Neuron (in vitro differentiated cells): ENCODE results near the gene CD81.

Experiments
- H2AFZ ChIP-seq: one replicate; pipeline ENCODE4 v1.6.1; 2013; ENCODE audit warnings: low read depth, mild to moderate bottlenecking, inconsistent platforms, low read length, moderate library complexity
- H3K27me3 ChIP-seq: one replicate; pipeline ENCODE4 v1.6.1; 2013; ENCODE audit warnings: low read length; ENCODE audit not compliant: insufficient read depth
- H3K36me3 ChIP-seq: one replicate; pipeline ENCODE4 v1.6.1; 2013; ENCODE audit warnings: low read length; ENCODE audit not compliant: insufficient read depth
- H3K4me1 ChIP-seq: one replicate; pipeline ENCODE4 v1.6.1; 2013; ENCODE audit warnings: low read length; ENCODE audit not compliant: insufficient read depth
- H3K4me3 ChIP-seq: 2 replicates; pipeline ENCODE4 v1.5.1; 2013; ENCODE audit warnings: mild to moderate bottlenecking, low read length, moderate library complexity
- H3K9me3 ChIP-seq: one replicate; pipeline ENCODE4 v1.6.1; 2013; ENCODE audit warnings: low read length

CD81 gene

DNA sequence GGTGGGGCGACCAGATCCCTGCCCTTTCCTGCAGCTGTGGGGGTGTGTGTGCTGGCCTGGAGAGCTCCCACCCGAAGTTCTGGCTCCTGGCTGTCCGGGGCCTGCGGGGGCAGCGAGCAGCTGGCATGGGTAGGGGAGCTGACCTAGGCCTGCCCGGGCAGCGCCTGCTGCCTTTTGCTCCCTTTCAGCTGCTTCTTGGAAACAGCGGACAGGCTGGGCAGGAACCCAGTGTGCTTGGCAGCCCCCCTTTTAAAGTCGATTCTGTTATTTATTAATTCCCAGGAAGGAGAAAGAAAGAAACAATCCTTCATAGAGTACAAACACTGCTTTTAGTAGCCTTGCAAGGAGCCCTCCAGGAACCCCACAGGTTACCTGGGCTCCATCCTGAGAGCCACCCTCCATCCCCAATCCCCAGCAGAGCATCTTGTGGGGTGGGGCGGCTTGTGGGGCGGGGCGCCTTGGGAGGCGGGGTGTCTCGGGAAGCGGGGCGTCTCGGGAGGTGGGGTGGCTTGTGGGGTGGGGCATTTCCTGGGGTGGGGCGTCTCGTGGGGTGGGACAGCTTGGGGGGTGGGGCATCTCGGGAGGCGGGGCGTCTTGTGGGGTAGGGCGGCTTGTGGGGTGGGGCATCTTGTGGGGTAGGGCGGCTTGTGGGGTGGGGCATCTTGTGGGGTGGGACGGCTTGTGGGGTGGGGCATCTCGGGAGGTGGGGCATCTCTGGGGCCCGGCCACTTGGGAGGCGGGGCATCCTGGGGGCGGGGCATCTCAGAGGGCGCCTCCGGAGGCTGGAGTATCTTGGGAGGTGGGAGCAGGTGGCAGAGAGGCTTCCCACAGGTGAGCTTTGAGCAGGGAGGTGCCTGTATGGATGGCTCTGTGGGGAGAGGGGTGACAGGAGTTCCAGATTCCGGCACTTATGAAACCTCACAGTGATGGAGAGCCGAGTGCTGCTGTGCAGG, 7.0 kb downstream of the CD81 start:
- H3K4me3 ChIP-seq = no peak overlapping the region
- peaks cover 25% of the 10 kb centered on the region for H3K4me1 ChIP-seq
- no peak overlapping the region for H2AFZ ChIP-seq
- H3K36me3 ChIP-seq = peaks cover 25% of the 10 kb centered on the region
- H3K27me3 ChIP-seq = no peaks in the 10 kb centered on the region
- H3K9me3 ChIP-seq = peaks cover 7% of the 10 kb centered on the region

DNA sequence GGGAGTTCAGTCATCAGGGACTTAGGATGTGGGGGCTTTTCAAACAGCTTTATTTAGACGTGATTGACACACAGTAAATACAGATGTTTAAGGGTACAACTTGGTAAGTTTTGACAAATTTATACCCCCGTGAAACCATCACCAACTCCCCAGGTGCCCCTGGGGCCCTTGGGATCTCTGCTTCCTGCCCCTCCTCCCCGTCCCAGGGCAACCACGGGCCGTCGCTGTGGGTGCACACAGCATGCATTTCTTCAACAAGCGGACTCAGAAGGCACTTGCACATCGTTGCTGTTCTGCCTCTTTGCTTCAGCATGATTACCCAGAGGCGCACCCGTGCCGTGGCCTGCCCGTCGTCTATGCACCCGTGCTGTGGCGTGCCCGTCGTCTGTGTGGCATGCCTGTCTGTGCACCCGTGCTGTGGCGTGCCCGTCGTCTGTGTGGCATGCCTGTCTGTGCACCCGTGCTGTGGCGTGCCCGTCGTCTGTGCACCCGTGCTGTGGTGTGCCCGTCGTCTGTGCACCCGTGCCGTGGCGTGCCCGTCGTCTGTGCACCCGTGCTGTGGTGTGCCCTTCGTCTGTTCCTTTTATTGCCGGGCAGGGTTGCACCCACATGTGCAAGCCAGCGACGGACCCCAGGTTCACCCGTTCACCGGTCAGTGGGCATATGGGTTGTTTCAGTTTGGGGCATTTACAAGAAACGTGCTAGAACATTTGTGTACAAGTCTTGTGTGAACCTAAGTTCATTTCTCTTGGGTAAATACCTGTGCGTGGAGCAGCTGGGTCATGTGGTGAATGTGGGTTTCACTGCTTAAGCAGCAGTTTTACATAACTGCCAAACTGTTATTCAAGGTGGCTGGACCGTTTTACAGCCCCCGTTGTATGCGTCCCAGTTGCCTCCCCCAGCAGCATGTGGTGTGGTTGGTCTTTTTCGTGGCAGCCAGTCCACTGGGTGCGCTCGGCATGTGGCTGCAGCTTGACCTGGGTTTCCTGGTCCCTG, 8.3 kb downstream of the CD81 start:
- Histone ChIP-seq H2AFZ (no peak overlapping the region), H3K27me3 (no peaks in the 10 kb centered on the region), H3K36me3 (peaks cover 18% of the 10 kb centered on the region), H3K9me3 (peaks cover 5% of the 10 kb centered on the region), H3K4me3 (no peak overlapping the region), H3K4me1 (peaks cover 26% of the 10 kb centered on the region)

DNA sequence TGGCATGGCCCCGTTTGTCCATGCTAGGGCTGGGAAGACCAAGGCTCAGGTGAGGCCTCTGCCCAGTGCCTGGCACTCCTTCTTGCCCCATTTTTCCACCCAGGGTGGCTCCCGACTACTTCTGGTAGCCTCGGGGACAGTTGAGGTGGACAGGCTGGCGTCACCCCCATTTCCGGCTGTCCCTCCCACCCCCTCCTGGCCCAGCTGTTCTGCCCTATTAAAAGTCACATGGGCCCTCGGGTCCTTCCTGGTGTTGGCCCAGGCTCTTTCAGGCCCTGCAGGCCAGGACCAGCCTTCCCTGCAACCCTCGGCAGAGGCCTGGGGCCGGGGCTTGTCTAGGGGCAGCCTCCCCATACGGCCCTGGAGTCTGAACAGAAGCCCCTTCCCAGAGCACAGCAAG, 9.5 kb downstream of the CD81 start:
- Histone ChIP-seq H3K4me1 (peaks cover 26% of the 10 kb centered on the region), H3K9me3 (no peaks in the 10 kb centered on the region), H2AFZ (no peak overlapping the region), H3K4me3 (no peak overlapping the region), H3K36me3 (peaks cover 12% of the 10 kb centered on the region), H3K27me3 (no peaks in the 10 kb centered on the region)

DNA sequence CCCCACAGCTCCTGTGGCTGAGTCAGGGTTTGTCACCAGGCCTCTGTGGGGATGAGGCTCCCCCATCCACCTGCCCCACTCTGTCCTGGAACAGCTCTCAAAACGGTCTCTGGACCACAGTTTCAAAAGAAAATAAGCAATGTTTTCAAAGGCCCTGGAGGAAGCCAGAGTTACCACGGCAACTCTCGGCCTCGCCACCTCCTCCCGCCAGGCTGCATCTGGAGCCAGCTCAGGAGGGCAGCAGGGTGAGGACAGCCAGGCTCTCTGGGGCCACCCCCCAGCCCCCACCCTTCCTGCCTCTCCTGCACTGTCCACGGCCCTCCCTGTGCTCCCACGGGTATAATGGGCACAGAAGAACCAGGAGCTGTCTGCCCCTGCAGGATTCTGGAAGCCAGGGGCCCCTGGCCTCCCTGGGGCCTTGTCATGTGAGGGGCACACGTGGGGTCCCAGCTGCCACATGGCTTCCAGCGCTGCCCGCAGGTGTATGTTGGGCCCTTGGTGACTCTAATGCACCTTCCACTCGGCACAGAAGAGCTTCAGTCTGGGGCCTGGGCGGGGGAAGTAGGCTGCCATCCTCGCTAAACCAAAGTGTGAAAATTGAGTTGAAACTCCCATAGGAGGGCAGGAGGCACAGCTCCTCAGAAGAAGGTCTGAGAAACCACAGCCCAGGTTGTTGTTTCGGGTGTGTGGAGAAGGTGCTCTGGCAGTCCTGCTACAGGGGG, 10.3 kb downstream of the CD81 start:
- H2AFZ ChIP-seq = no peak overlapping the region
- peaks cover 17% of the 10 kb centered on the region for H3K36me3 ChIP-seq

DNA sequence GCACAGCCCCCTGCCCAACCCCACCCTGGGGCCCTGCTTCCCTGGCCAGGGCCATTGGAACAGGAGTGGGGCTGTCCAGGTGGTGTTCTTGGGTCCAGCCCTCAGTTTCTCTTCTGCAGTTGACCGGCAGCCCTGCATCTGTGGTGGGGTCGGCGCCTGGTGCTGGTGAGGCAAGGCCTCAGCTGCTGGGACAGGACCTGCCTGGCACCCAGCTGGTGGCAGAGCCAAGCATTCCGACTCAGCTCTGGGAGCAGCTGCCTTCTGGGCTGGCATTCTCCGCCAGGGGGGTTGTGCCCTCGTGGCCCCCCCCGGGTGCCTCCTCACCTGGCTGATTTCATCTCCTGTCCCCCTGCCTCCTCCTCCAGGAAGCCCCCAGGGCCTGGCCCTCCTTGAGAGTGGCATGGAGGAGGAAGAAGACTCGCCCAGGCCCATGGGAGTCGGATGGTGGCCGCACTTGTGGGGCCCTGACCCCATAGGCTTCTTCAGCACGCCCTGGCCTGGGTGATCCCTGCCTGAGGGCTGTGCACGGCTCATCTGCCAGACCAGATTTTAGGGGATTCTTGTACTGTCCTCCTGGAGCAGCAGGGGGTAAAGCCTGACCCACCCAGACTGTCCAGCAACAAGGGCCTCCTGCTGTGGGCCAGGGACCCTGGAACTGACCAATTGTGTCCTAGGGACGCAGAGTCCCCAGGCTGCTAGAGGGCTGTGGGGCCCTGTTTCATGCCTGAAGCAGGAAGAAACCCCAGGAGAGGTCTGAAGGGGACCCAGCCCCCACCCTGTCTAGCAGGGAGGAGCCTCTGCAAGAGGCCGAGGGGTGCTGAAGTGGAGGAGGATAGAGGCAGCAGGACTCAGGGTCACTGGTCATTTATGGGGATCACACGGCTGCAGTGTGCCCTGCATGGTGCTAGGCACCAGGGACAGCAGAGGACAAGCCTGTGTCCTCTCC, 11.6 kb downstream of the CD81 start:
- Histone ChIP-seq H3K4me1 (peaks cover 26% of the 10 kb centered on the region), H3K27me3 (no peaks in the 10 kb centered on the region), H3K4me3 (no peak overlapping the region), H3K9me3 (no peaks in the 10 kb centered on the region), H3K36me3 (peaks cover 20% of the 10 kb centered on the region), H2AFZ (no peak overlapping the region)

More for the DNA sequence above, 10.3 kb downstream of the CD81 start:
- Histone ChIP-seq H3K27me3 (no peaks in the 10 kb centered on the region), H3K4me1 (peaks cover 26% of the 10 kb centered on the region), H3K9me3 (no peaks in the 10 kb centered on the region), H3K4me3 (no peak overlapping the region)

DNA sequence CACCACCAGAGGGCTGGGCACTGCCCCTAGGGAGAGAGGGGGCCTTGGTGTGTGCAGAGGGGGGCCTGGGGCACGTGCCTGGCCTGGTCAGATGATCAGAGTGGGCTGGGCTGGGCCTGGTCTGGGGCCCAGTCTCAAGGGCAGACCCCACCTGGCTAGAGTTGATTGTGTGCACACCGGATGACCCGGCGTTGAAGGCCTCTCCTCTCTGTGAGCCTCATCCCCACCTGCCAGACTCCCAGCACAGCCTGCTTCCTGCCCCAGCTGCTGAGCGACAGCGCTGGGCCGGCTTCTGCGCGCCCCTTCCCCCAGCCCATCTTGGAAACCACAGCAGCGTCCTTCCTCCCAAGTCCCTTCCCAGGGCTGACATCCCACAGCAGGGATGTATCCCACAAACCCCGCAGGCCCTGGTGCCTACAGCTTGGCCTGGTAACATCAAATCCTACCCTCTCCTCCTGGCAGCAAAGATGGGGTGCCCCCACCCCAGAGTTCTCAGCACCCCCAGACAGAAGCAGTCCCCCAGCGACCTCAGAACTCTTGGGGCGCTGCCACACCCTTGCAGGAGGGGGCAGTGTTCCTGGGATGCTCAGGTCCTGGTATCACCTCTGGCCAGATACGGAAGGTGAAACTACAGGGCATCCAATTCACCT, 12.4 kb downstream of the CD81 start:
- Histone ChIP-seq H3K4me3 (no peak overlapping the region), H3K4me1 (peaks cover 26% of the 10 kb centered on the region), H2AFZ (no peak overlapping the region), H3K9me3 (no peaks in the 10 kb centered on the region), H3K36me3 (peaks cover 20% of the 10 kb centered on the region), H3K27me3 (no peaks in the 10 kb centered on the region)

DNA sequence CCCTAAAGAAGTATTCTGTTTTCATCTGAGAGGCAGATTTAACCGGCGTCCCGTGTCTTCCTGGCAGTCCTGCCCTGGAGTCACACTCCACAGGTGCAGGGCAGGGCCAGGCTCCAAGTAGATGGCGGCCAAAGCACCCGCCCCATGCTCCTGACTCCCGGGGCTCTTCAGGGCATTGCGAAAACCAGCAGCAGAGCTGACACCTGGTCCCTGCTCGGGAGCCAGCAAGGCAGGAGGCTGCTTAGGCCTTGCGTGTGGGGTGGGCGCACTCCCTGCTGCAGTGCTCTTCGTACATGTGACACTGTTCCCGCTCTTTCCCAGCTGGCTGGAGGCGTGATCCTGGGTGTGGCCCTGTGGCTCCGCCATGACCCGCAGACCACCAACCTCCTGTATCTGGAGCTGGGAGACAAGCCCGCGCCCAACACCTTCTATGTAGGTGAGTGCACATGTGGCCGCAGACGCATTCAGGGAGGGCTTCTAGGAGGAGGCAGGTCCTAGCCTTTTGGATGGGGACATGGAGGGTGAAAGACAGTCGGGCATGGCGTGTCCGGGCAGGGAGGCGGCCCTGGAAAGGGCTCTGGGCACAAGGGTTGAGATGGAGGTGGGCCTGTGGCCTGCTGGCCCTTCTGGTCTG, 13.1 kb downstream of the CD81 start:
- Histone ChIP-seq H2AFZ (no peak overlapping the region), H3K4me3 (no peak overlapping the region), H3K27me3 (no peaks in the 10 kb centered on the region), H3K4me1 (peaks cover 26% of the 10 kb centered on the region), H3K9me3 (no peaks in the 10 kb centered on the region), H3K36me3 (peaks cover 15% of the 10 kb centered on the region)

DNA sequence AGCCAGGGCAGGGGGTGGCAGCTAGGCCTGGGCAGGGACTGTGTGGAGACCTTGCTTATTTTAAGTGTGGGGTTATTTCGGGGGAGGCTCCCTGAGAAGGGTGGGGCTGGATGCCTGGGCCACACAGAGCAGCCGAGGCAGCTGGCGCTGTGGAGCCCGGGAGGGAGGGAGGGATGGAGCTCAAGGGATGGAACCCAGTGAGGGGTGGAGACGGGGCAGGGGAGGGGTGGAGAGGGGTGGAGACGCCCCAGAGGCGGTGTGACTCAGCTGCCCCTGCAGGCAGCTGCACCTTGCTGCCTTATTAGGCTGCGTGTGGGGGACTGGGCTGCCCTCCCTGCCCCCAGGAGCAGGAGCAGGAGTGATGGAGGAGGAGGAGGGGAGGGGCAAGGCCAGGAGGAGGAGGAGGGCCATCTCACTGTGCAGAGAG, 13.6 kb downstream of the CD81 start:
- H3K4me1 ChIP-seq = peaks cover 26% of the 10 kb centered on the region
- no peak overlapping the region for H2AFZ ChIP-seq
- H3K9me3 ChIP-seq = no peaks in the 10 kb centered on the region
- no peak overlapping the region for H3K4me3 ChIP-seq
- H3K27me3 ChIP-seq = no peaks in the 10 kb centered on the region
- peaks cover 19% of the 10 kb centered on the region for H3K36me3 ChIP-seq

DNA sequence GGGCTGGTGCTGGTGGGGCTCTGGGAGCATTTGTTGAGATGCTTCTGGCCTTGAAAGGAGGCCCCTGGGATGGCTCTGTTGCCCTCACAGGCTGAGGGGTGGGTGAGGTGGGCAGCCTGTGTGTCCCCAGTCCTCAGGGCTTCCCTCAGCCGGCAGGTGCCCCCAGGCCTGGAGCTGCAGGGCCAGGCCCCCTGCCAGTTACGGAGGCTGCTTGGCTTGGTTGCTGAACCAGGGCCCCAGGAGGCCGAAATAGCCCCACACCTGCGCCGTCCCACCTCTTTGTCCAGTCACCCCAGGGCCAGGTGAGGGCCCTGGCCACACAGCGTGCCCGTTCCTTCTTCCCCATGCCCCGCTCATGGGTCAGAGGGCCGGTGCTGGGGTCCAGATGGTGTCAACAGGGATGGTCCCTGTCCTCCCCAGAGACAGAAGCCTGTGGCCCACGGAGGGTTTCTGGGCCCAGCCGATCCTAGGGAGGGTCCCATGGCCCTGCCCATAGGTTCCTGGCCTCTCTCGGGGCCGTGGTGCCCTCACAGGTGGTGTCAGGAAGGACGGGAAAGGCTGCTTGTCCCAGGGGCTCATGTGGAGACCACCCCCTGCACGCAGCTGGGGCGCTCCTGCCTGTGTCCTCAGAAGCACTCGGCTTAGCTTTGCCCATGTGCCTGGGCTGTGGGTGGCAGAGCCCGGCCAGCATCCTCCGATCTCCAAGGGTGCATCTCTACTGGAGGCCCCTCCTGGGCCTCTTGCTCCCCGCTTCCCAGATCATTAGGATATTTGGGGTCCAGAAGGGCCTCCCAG, 14.3 kb downstream of the CD81 start:
- no peak overlapping the region for H3K4me3 ChIP-seq
- H3K9me3 ChIP-seq = no peaks in the 10 kb centered on the region
- H3K4me1 ChIP-seq = peaks cover 25% of the 10 kb centered on the region
- no peak overlapping the region for H2AFZ ChIP-seq
- H3K36me3 ChIP-seq = peaks cover 24% of the 10 kb centered on the region
- H3K27me3 ChIP-seq = no peaks in the 10 kb centered on the region

DNA sequence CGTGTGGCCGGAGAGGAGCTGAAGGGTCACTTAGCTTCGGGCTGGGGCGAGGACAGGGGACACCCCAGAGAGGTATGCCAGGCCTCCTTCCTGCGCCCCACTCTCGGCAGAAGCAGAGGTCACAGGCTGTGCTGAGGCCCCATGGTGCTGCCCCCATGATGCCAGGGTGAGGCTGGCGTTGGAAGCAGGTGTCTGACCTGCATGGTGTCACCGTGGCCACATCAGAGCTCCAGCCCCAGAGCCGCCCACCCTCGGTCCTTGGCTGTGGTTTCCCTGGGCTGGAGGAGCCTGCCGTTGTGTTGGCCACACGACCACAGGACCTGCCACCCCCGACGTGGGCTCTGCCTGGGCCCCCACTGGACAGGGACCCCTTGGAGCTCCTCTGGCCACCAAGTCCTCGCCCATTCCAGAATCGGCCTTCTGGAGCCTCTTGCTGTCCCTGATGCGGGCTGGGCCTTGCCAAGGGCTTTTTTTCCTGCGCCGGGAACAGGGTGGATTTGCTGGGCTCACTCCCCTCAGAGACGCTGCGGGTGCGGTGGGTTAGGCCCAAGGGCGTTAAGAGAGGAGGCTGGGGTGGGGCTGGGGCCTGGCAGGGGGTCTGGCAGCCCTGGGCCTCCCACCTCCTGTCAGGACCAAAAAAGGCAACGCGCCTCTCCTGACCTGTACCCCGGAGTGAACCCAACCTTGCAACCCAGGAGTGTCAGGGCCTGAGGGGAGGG, 15.3 kb downstream of the CD81 start:
- peaks cover 31% of the 10 kb centered on the region for H3K36me3 ChIP-seq
- peaks cover 15% of the 10 kb centered on the region for H3K4me1 ChIP-seq
- no peak overlapping the region for H2AFZ ChIP-seq

More for the DNA sequence above, 15.3 kb downstream of the CD81 start:
- Histone ChIP-seq H3K27me3 (no peaks in the 10 kb centered on the region), H3K4me3 (no peak overlapping the region), H3K9me3 (no peaks in the 10 kb centered on the region)
